Fibroblast of the aortic adventitia (primary cell): Measurements from ENCODE around the gene LYPD4. TPM values are rescaled to one million over a fixed set of nuclear protein-coding genes. Genes with fewer than 3 reads are reported as not detected.

Experiments
- DNase-seq: peaks from one replicate; pipeline ENCODE4 v3.0.0-alpha.2; 2010; ENCODE audit warnings: low read depth
- H3K4me3 ChIP-seq: 2 replicates; pipeline ENCODE4 v1.5.1; 2011; ENCODE audit warnings: low read depth, mild to moderate bottlenecking, control low read depth, low read length, moderate library complexity
- CTCF ChIP-seq: IDR thresholded peaks from 2 replicates; pipeline ENCODE4 v1.5.1; 2011; ENCODE audit warnings: mild to moderate bottlenecking, low read length, control low read depth, inconsistent platforms; ENCODE audit not compliant: insufficient read depth
- total RNA-seq: library from RNA; depleted of rRNA; stranded (reverse); fragments of >200 nt; gene quantifications from 2 replicates; pipeline ENCODE4 v1.2.3, GENCODE V29; 2012; ENCODE audit warnings: low replicate concordance

The LYPD4 gene
- not detected in 2 replicates for total RNA-seq

- no peak within 1 kb of the TSS for H3K4me3 ChIP-seq
- no peak for TF ChIP-seq CTCF
- DNase-seq, result no peak
These were observed at the start of gene LYPD4 for GRCh38 chr19:41844601-41845000. Gene LYPD4 (minus strand): TSS chr19:41844683. CDS start chr19:41839285, 5,398 bp downstream.

- TF ChIP-seq CTCF, result no peak
- no peak overlapping the region for H3K4me3 ChIP-seq
- DNase-seq, result no peak
These were observed 49.4 kb upstream of the LYPD4 start for GRCh38 chr19:41893899-41894298.

GRCh38 chr19:41892173-41892902 is 47.9 kb upstream of the LYPD4 start:
- TF ChIP-seq CTCF, result no peak
- H3K4me3 ChIP-seq, result no peak overlapping the region
- DNase-seq, result no peak

- no peak overlapping the region for H3K4me3 ChIP-seq
- DNase-seq, result no peak
- no peak for TF ChIP-seq CTCF
These were observed 46.5 kb upstream of the LYPD4 start for GRCh38 chr19:41890936-41891335.

GRCh38 chr19:41889896-41890295 is 45.4 kb upstream of the LYPD4 start:
- no peak overlapping the region for H3K4me3 ChIP-seq
- no peak for DNase-seq
- no peak for TF ChIP-seq CTCF

GRCh38 chr19:41888926-41889325 is 44.4 kb upstream of the LYPD4 start:
- H3K4me3 ChIP-seq, result no peak overlapping the region
- DNase-seq, result no peak
- no peak for TF ChIP-seq CTCF
